ENCODE results near the gene C5. TPM values are rescaled to one million over a fixed set of nuclear protein-coding genes. Genes with fewer than 3 reads are reported as not detected.
A peak's percentile ranks its signal among the peaks of the same experiment; 100 is the strongest.
"Not testable (repeated sequence)": the region's sequence is repeated elsewhere in the genome, so short reads cannot be mapped to it uniquely, and the experiment has no call there.

The C5 gene
- total and polyA plus RNA-seq, 4 donors = 4.5 to 9.7 (median 7.4) TPM

- H3K27ac ChIP-seq (ENCODE audit: low read depth, low read length); DNase-seq (ENCODE audit: low read depth in 4 of 6, low spot score in 6 of 6): not testable (repeated sequence)
- 100% methylated on average over 1 of the region's 4 CpGs for WGBS (ENCODE audit: insufficient coverage)
These were observed 21.8 kb downstream of the C5 start for GRCh38 chr9:121028285-121028684.

GRCh38 chr9:121026768-121027167, 23.3 kb downstream of the C5 start:
- Histone ChIP-seq H3K27ac (ENCODE audit: low read depth, low read length) (no peak overlapping the region), H3K9me3 (ENCODE audit: control insufficient read depth, insufficient read depth, low read length) (no peaks in the 10 kb centered on the region), H3K27me3 (ENCODE audit: control insufficient read depth, insufficient read depth, low read length) (no peaks in the 10 kb centered on the region), H3K36me3 (ENCODE audit: control insufficient read depth, insufficient read depth, low read length) (peaks cover 3% of the 10 kb centered on the region), H3K4me3 (ENCODE audit: low read depth, low read length) (no peak overlapping the region), H3K4me1 (ENCODE audit: control insufficient read depth, insufficient read depth, low read length) (no peaks in the 10 kb centered on the region)
- DNase-seq (ENCODE audit: low read depth in 4 of 6, low spot score in 6 of 6) = no peak

More at GRCh38 chr9:121028285-121028684, 21.8 kb downstream of the C5 start:
- not testable (repeated sequence) for H3K9me3 ChIP-seq (ENCODE audit: control insufficient read depth, insufficient read depth, low read length); H3K27me3 ChIP-seq (ENCODE audit: control insufficient read depth, insufficient read depth, low read length); H3K36me3 ChIP-seq (ENCODE audit: control insufficient read depth, insufficient read depth, low read length); H3K4me3 ChIP-seq (ENCODE audit: low read depth, low read length); H3K4me1 ChIP-seq (ENCODE audit: control insufficient read depth, insufficient read depth, low read length)

GRCh38 chr9:121026260-121026691, 23.8 kb downstream of the C5 start:
- Histone ChIP-seq H3K36me3 (ENCODE audit: control insufficient read depth, insufficient read depth, low read length) (peaks cover 3% of the 10 kb centered on the region), H3K27ac (ENCODE audit: low read depth, low read length) (no peak overlapping the region), H3K4me3 (ENCODE audit: low read depth, low read length) (no peak overlapping the region), H3K9me3 (ENCODE audit: control insufficient read depth, insufficient read depth, low read length) (no peaks in the 10 kb centered on the region), H3K27me3 (ENCODE audit: control insufficient read depth, insufficient read depth, low read length) (no peaks in the 10 kb centered on the region), H3K4me1 (ENCODE audit: control insufficient read depth, insufficient read depth, low read length) (no peaks in the 10 kb centered on the region)
- no peak for DNase-seq (ENCODE audit: low read depth in 4 of 6, low spot score in 6 of 6)
- 17% methylated on average over 1 of the region's 3 CpGs for WGBS (ENCODE audit: insufficient coverage)

GRCh38 chr9:121024237-121024636, 25.8 kb downstream of the C5 start:
- Histone ChIP-seq H3K4me1 (ENCODE audit: control insufficient read depth, insufficient read depth, low read length) (no peaks in the 10 kb centered on the region), H3K4me3 (ENCODE audit: low read depth, low read length) (no peak overlapping the region), H3K9me3 (ENCODE audit: control insufficient read depth, insufficient read depth, low read length) (no peaks in the 10 kb centered on the region), H3K27ac (ENCODE audit: low read depth, low read length) (no peak overlapping the region), H3K27me3 (ENCODE audit: control insufficient read depth, insufficient read depth, low read length) (no peaks in the 10 kb centered on the region), H3K36me3 (ENCODE audit: control insufficient read depth, insufficient read depth, low read length) (no peaks in the 10 kb centered on the region)
- DNase-seq (ENCODE audit: low read depth in 4 of 6, low spot score in 6 of 6) = no peak
- no CpG with 5 or more reads among the region's 2 CpGs for WGBS (ENCODE audit: insufficient coverage)

- no peaks in the 10 kb centered on the region for H3K9me3 ChIP-seq (ENCODE audit: control insufficient read depth, insufficient read depth, low read length)
- DNase-seq (ENCODE audit: low read depth in 4 of 6, low spot score in 6 of 6) = no peak
- H3K4me1 ChIP-seq (ENCODE audit: control insufficient read depth, insufficient read depth, low read length) = no peaks in the 10 kb centered on the region
- H3K27ac ChIP-seq (ENCODE audit: low read depth, low read length) = no peak overlapping the region
- H3K27me3 ChIP-seq (ENCODE audit: control insufficient read depth, insufficient read depth, low read length) = no peaks in the 10 kb centered on the region
- H3K4me3 ChIP-seq (ENCODE audit: low read depth, low read length) = no peak overlapping the region
- WGBS (ENCODE audit: insufficient coverage) = no CpG with 5 or more reads among the region's 1 CpG
- no peaks in the 10 kb centered on the region for H3K36me3 ChIP-seq (ENCODE audit: control insufficient read depth, insufficient read depth, low read length)
These were observed 27.0 kb downstream of the C5 start for GRCh38 chr9:121023064-121023463.

GRCh38 chr9:121021301-121021700, 28.8 kb downstream of the C5 start:
- 51% methylated on average over 3 of the region's 4 CpGs for WGBS (ENCODE audit: insufficient coverage)
- Histone ChIP-seq H3K4me1 (ENCODE audit: control insufficient read depth, insufficient read depth, low read length) (no peaks in the 10 kb centered on the region), H3K36me3 (ENCODE audit: control insufficient read depth, insufficient read depth, low read length) (no peaks in the 10 kb centered on the region), H3K4me3 (ENCODE audit: low read depth, low read length) (no peak overlapping the region), H3K9me3 (ENCODE audit: control insufficient read depth, insufficient read depth, low read length) (no peaks in the 10 kb centered on the region), H3K27ac (ENCODE audit: low read depth, low read length) (no peak overlapping the region), H3K27me3 (ENCODE audit: control insufficient read depth, insufficient read depth, low read length) (no peaks in the 10 kb centered on the region)
- DNase-seq (ENCODE audit: low read depth in 4 of 6, low spot score in 6 of 6) = peak in 3 of 6 donors; percentile 6 to 45 (median 24)

GRCh38 chr9:121019273-121019672, 30.8 kb downstream of the C5 start:
- no peak overlapping the region for H3K4me3 ChIP-seq (ENCODE audit: low read depth, low read length)
- H3K9me3 ChIP-seq (ENCODE audit: control insufficient read depth, insufficient read depth, low read length) = no peaks in the 10 kb centered on the region
- no peak overlapping the region for H3K27ac ChIP-seq (ENCODE audit: low read depth, low read length)
- no peaks in the 10 kb centered on the region for H3K27me3 ChIP-seq (ENCODE audit: control insufficient read depth, insufficient read depth, low read length)
- DNase-seq (ENCODE audit: low read depth in 4 of 6, low spot score in 6 of 6) = no peak
- no peaks in the 10 kb centered on the region for H3K36me3 ChIP-seq (ENCODE audit: control insufficient read depth, insufficient read depth, low read length)
- no peaks in the 10 kb centered on the region for H3K4me1 ChIP-seq (ENCODE audit: control insufficient read depth, insufficient read depth, low read length)
- WGBS (ENCODE audit: insufficient coverage) = 100% methylated on average over 1 of the region's 5 CpGs

- WGBS (ENCODE audit: insufficient coverage) = 93% methylated on average over 3 of the region's 8 CpGs
- DNase-seq (ENCODE audit: low read depth in 4 of 6, low spot score in 6 of 6) = no peak
- no peaks in the 10 kb centered on the region for H3K9me3 ChIP-seq (ENCODE audit: control insufficient read depth, insufficient read depth, low read length)
These were observed 36.2 kb downstream of the C5 start for GRCh38 chr9:121013911-121014310.

DNA sequence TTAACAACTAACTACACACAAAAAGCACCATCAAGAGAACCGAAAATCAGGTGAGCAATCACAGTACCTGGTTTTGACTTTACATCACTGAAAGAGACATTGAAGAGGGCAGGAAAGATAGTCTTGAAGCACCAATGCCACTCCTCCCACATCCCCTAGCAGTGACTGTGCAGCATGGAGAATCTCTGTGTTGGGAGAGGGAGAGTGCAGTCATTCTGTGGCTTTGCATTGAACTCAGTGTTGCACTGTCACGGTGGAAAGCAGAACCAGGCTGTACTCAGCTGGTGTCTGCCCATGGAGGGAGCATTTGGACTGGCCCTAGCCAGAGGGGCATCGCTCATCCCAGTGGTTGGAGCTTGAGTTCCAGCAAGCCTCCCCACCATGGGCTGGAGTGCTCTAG, 40.4 kb downstream of the C5 start:
- Histone ChIP-seq H3K27ac (ENCODE audit: low read depth, low read length) (no peak overlapping the region), H3K36me3 (ENCODE audit: control insufficient read depth, insufficient read depth, low read length) (no peaks in the 10 kb centered on the region), H3K4me1 (ENCODE audit: control insufficient read depth, insufficient read depth, low read length) (no peaks in the 10 kb centered on the region), H3K9me3 (ENCODE audit: control insufficient read depth, insufficient read depth, low read length) (no peaks in the 10 kb centered on the region), H3K27me3 (ENCODE audit: control insufficient read depth, insufficient read depth, low read length) (no peaks in the 10 kb centered on the region), H3K4me3 (ENCODE audit: low read depth, low read length) (no peak overlapping the region)
- 82% methylated on average over 2 of the region's 3 CpGs for WGBS (ENCODE audit: insufficient coverage)
- no peak for DNase-seq (ENCODE audit: low read depth in 4 of 6, low spot score in 6 of 6)

More at GRCh38 chr9:121013911-121014310, 36.2 kb downstream of the C5 start:
- H3K4me3 ChIP-seq (ENCODE audit: low read depth, low read length) = no peak overlapping the region
- H3K27me3 ChIP-seq (ENCODE audit: control insufficient read depth, insufficient read depth, low read length) = no peaks in the 10 kb centered on the region
- no peaks in the 10 kb centered on the region for H3K4me1 ChIP-seq (ENCODE audit: control insufficient read depth, insufficient read depth, low read length)
- no peak overlapping the region for H3K27ac ChIP-seq (ENCODE audit: low read depth, low read length)
- no peaks in the 10 kb centered on the region for H3K36me3 ChIP-seq (ENCODE audit: control insufficient read depth, insufficient read depth, low read length)

GRCh38 chr9:120999317-120999716, 50.8 kb downstream of the C5 start:
- Histone ChIP-seq H3K27ac (ENCODE audit: low read depth, low read length) (no peak overlapping the region), H3K9me3 (ENCODE audit: control insufficient read depth, insufficient read depth, low read length) (no peaks in the 10 kb centered on the region), H3K4me1 (ENCODE audit: control insufficient read depth, insufficient read depth, low read length) (no peaks in the 10 kb centered on the region), H3K36me3 (ENCODE audit: control insufficient read depth, insufficient read depth, low read length) (no peaks in the 10 kb centered on the region), H3K27me3 (ENCODE audit: control insufficient read depth, insufficient read depth, low read length) (no peaks in the 10 kb centered on the region), H3K4me3 (ENCODE audit: low read depth, low read length) (no peak overlapping the region)
- WGBS (ENCODE audit: insufficient coverage) = 83% methylated on average over 1 of the region's 2 CpGs
- no peak for DNase-seq (ENCODE audit: low read depth in 4 of 6, low spot score in 6 of 6)

All from spinal cord (tissue), 10 donors.